A673 (cell line): ENCODE measurements around the gene CSKMT. TPM values are rescaled to one million over a fixed set of nuclear protein-coding genes. Genes with fewer than 3 reads are reported as not detected.

Experiments used
- BruUV-seq: library from RNA; stranded (reverse); fragments of 400-500 nt; replicated peaks from 2 replicates; lab custom pipeline; 2021; lab: Mats Ljungman, UMichigan
- CTCF ChIA-PET: fragments of 300-600 bp; sonication (Branson Sonifier 250); formaldehyde crosslinking; loops from one replicate; lab custom pipeline; 2022; ENCODE audit warnings: antibody characterized with exemption; lab: Charles Lee
- POLR2A ChIA-PET: fragments of 300-600 bp; sonication (Branson Sonifier 250); formaldehyde crosslinking; loops from one replicate; lab custom pipeline; 2022; ENCODE audit warnings: antibody characterized with exemption; ENCODE audit not compliant: low non-redundant PET; lab: Charles Lee
- DNase-seq: peaks from one replicate; pipeline ENCODE4 v3.0.0-alpha.2; 2015; ENCODE audit warnings: low spot score
- H3K27ac ChIP-seq: fragments of 200-600 bp; sonication (generic); 2 replicates; pipeline ENCODE4 v1.5.1; 2016; ENCODE audit warnings: mixed run types, low read depth, mild to moderate bottlenecking, mixed read lengths, antibody characterized with exemption, low read length; ENCODE audit not compliant: poor library complexity, severe bottlenecking
- H3K27me3 ChIP-seq: fragments of 200-600 bp; sonication (generic); replicated peaks from 2 replicates; pipeline ENCODE4 v1.6.1; 2017; ENCODE audit warnings: mixed run types, low read depth, mild to moderate bottlenecking, mixed read lengths, antibody characterized with exemption, low read length; ENCODE audit not compliant: insufficient read depth, poor library complexity
- H3K36me3 ChIP-seq: fragments of 200-600 bp; sonication (generic); 2 replicates; pipeline ENCODE4 v1.6.1; 2016; ENCODE audit warnings: mixed run types, mild to moderate bottlenecking, mixed read lengths, antibody characterized with exemption, low read length; ENCODE audit not compliant: insufficient read depth, poor library complexity, severe bottlenecking
- H3K4me1 ChIP-seq: fragments of 200-600 bp; sonication (generic); 2 replicates; pipeline ENCODE4 v1.6.1; 2017; ENCODE audit warnings: mixed run types, mild to moderate bottlenecking, mixed read lengths, antibody characterized with exemption, low read length; ENCODE audit not compliant: insufficient read depth, poor library complexity, severe bottlenecking
- H3K4me3 ChIP-seq: fragments of 200-600 bp; sonication (generic); 2 replicates; pipeline ENCODE4 v1.5.1; 2016; ENCODE audit warnings: low read depth, mixed run types, mild to moderate bottlenecking, mixed read lengths, low read length; ENCODE audit not compliant: poor library complexity, severe bottlenecking
- H3K9me3 ChIP-seq: fragments of 200-600 bp; sonication (generic); 2 replicates; pipeline ENCODE4 v1.6.1; 2016; ENCODE audit warnings: mixed run types, low read depth, mild to moderate bottlenecking, mixed read lengths, antibody characterized with exemption, low read length; ENCODE audit not compliant: poor library complexity, severe bottlenecking
- CTCF ChIP-seq: fragments of 300-800, 200-600 bp; sonication (generic); conservative IDR thresholded peaks from 2 replicates; pipeline ENCODE4 v1.5.1; 2017; ENCODE audit warnings: low read depth, mild to moderate bottlenecking, antibody characterized with exemption, low read length, moderate library complexity, mixed read lengths
- EZH2 ChIP-seq: fragments of 200-600 bp; sonication (generic); IDR thresholded peaks from 2 replicates; pipeline ENCODE4 v1.6.1; 2017; ENCODE audit warnings: borderline replicate concordance, low read depth, mild to moderate bottlenecking, mixed read lengths, antibody characterized with exemption, low read length; ENCODE audit not compliant: poor library complexity, severe bottlenecking
- intact Hi-C: fragments of 100-400 bp; cut with micrococcal nuclease; formaldehyde crosslinking; loops from one replicate; pipeline ENCODE4 v1.10.0; 2022; ENCODE audit not compliant: unreplicated experiment
- total RNA-seq: library from RNA; stranded (reverse); gene quantifications from 2 replicates; pipeline ENCODE4 v1.2.3, GENCODE V29; 2021

Gene CSKMT
- total RNA-seq, 1 experiment from 2014 or later = 68.8 TPM

- DNase-seq = no peak
- Histone ChIP-seq H3K36me3 (peaks cover 7% of the 10 kb centered on the region), H3K27me3 (no peaks in the 10 kb centered on the region), H3K9me3 (no peaks in the 10 kb centered on the region), H3K4me1 (peaks cover 10% of the 10 kb centered on the region), H3K4me3 (no peak overlapping the region), H3K27ac (no peak overlapping the region)
- ChIA-PET POLR2A (no interaction called here), CTCF (no interaction called here)
- no TSS peak for BruUV-seq
- TF ChIP-seq EZH2 (no peak), CTCF (no peak)
- intact Hi-C loops = no loop called here
These were observed 10.8 kb upstream of the CSKMT start for GRCh38 chr11:62654297-62654696.

- ChIA-PET POLR2A (interaction anchor here (1.4 kb wide), 1 partner anchor 8 kb away, joined by 5 read pairs; the partner anchor contains the start of genes C11orf98 and CSKMT), CTCF (no interaction called here)
- TF ChIP-seq EZH2 (no peak), CTCF (no peak)
- no peaks in the 10 kb centered on the region for H3K27me3 ChIP-seq
- H3K9me3 ChIP-seq = no peaks in the 10 kb centered on the region
- no peak overlapping the region for H3K27ac ChIP-seq
- intact Hi-C loops = no loop called here
- no peak for DNase-seq
- no TSS peak for BruUV-seq
- H3K36me3 ChIP-seq = peaks cover 8% of the 10 kb centered on the region
- H3K4me3 ChIP-seq = no peak overlapping the region
- H3K4me1 ChIP-seq = peaks cover 6% of the 10 kb centered on the region
These were observed 8.2 kb upstream of the CSKMT start for GRCh38 chr11:62656796-62657429.

- DNase-seq = peak; percentile 83
These were observed 572 bp upstream of the CSKMT start for GRCh38 chr11:62664405-62665074.

More at GRCh38 chr11:62664405-62665074, 572 bp upstream of the CSKMT start:
- CTCF ChIA-PET = interaction anchor here (0.5 to 1.1 kb wide), 2 partner anchors 24 to 270 kb away, joined by 3 to 8 read pairs; no protein-coding TSS in a partner anchor
- peaks cover 15% of the 10 kb centered on the region for H3K4me1 ChIP-seq
- H3K9me3 ChIP-seq = no peaks in the 10 kb centered on the region
- no peak for TF ChIP-seq CTCF
- TF ChIP-seq EZH2 = no peak
- BruUV-seq = TSS peak; percentile 56
- H3K27ac ChIP-seq = peak overlapping the region; percentile 88
- POLR2A ChIA-PET = interaction anchor here (0.5 to 1.8 kb wide), 14 partner anchors 8 to 257 kb away, joined by 3 to 17 read pairs (median 5); partner anchors contain the start of genes EEF1G, HNRNPUL2, INTS5 and TUT1
- H3K27me3 ChIP-seq = no peaks in the 10 kb centered on the region
- H3K4me3 ChIP-seq = peak overlapping the region; percentile 91
- intact Hi-C loops = loop anchor here (1.0 kb wide), 1 partner anchor 15 kb away; the partner anchor contains the start of gene UBXN1
- H3K36me3 ChIP-seq = peaks cover 44% of the 10 kb centered on the region
